GM18502 (cell line): ENCODE data around the gene TBC1D22A.

Experiments used
- ATAC-seq: cut with Tn5 transposase; IDR thresholded peaks from one replicate; pipeline ENCODE4 v1.9.1; 2021; ENCODE audit warnings: mild to moderate bottlenecking; ENCODE audit not compliant: unreplicated experiment, poor library complexity

The TBC1D22A gene

GRCh38 chr22:47206164-47206563 is 443.7 kb downstream of the TBC1D22A start:
- ATAC-seq = no peak

- ATAC-seq = no peak
These were observed 444.3 kb downstream of the TBC1D22A start for GRCh38 chr22:47206666-47207218.

GRCh38 chr22:47207387-47207786 is 444.9 kb downstream of the TBC1D22A start:
- no peak for ATAC-seq

DNA sequence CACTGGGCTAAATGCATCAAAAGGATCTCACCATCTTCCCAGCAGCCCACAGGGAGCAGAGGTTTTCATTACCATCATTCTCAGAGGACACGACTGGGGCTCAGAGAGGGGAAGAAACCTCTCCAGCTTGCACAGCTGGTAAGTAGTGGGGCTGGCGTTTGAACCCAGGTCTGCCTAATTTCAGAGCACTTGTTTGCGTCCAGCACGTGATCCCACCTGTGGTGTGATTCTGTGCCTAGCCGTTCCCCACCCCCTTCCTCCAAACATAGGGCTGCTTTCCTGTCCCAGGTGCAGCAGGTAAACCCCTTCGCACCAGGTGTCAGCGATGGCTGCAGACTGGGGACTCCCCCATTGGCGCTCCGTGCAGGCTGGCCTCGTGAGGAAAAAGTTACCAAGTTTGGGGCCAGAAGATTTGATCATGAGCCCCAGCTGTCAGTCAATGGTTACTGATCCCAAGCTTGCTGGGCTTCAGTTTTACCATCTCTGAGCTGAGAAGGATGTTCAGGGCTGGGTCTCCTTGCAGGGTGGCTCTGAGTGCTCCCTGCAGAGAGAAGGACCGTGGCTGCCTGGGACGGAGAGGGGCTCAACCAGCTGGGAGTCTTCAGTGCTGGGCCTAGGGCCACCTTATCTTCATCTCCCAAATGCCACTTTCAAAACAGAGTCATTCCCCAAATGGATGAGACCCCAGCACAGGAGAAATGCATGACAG is 445.6 kb downstream of the TBC1D22A start:
- no peak for ATAC-seq

DNA sequence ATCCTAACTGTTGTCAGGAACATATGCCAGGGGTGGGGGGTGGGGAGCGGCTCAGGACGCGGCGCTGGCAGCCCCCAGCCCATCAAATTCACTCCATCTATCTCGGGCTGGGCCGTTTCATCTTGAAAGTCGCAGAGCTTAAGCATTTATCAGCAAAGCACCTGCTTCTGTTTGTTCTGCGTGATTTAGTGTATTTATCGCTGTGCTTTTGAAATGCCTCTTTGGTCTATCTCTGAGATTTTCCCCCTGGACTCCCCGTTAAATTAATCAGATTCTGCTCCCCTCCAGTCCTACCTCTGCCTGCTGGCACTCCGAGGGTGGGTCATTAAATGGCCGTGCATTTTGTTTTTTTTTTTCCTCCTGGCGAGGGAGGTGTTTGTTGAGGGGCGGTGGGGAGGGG is 446.2 kb downstream of the TBC1D22A start:
- no peak for ATAC-seq

DNA sequence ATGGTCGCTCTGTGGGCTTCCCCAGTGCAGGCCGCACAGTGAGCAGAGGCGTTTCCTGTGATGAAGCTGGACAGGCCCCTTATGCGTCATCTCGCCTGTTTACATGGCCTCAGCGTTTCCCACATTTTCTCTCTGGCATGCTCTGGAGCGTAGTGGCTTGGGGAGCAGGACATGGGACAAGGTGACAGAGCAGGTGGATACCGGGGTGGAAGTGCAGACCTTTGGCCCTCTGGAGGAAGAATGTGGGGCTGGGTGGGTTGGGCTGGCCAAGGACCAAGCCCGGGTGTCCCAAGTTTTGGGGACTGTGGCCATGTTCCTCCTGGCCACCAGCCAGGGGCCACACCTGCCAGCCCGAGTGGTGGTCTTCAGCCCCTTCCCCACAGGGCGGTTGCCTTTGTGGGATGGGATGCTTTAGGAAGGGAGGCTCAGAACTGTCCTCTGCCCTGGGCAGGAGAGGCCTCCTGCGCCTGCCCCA is 446.6 kb downstream of the TBC1D22A start:
- no peak for ATAC-seq

DNA sequence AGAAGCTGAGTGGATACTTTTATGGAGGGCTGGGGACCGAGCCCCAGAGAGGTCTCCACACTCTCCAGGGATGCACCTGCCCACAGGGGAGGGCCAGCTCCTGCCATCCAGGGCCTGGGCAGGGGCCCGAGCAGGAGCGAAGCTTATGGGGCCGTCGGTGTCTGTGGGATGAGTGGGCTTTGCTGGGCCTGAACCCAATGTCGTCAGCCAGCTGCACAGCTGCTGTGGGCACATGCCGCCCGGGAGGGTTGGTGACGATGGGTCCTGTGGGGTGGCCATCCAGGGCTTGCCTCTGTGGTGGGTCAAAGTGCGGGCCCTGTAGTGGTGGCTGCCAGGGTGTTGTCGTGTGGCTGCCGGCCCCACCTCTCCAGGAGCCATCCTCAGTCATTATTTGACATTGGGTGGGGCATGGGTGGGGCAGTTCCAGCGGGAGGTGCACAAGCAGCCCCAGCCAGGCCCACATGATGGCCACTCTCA is 447.1 kb downstream of the TBC1D22A start:
- ATAC-seq = no peak

DNA sequence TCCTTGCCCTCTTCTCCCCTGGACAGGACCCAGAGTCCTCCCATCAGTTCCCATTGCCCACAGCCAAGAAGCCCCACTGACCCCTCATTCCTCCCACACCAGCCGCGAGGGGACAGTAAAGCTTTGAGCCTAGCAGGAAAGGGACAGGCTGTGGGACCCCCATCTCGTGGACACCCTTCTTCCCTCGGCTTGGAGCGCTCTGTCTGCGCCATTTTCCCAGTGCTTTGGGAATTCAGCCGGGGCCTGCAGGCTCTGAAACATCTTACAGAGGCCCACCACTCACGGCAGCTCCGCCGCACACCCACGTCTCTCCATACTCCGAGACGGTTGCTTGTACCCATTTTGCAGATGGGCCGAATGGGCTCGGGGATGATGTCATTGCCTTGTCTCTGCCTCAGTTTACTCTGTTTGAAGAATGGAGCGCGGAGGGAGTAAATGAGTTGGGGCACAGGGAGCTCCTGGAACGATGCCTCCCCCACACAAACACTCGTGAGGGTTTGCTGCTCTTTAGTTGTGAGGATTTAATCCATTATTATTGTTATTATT is 447.7 kb downstream of the TBC1D22A start:
- no peak for ATAC-seq

GRCh38 chr22:47210686-47211085 is 448.2 kb downstream of the TBC1D22A start:
- ATAC-seq = no peak

DNA sequence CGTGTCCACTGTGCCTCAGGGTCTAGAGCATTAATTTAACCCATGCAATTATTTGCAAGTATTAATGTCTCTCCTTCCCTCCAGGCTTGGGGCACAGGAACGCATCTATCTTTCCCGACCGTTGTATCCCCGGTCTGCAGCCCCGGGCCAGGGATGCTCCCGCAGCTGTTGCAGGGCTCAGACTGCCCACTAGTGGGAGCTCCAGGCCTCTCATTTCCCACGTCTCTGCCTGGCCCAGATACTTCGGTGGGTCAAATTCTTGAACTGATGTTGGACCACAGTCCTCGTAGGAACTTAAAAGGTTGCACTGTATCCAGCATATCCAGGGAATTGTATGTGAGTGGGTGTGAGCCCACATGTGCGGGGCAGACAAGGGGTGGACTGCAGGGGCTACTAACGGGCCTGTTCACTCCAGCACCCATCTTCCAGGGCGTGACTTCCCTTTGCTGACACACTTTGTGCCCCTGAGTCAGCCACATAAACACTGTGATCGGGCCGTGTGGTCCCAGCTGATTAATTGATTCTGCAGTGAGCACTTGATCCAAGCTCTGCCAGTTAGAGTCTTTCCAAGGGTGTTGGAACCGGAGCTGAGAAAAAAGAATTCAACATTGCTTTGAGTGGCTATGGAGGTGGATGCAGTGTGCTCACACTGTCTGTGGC is 451.3 kb downstream of the TBC1D22A start:
- no peak for ATAC-seq

DNA sequence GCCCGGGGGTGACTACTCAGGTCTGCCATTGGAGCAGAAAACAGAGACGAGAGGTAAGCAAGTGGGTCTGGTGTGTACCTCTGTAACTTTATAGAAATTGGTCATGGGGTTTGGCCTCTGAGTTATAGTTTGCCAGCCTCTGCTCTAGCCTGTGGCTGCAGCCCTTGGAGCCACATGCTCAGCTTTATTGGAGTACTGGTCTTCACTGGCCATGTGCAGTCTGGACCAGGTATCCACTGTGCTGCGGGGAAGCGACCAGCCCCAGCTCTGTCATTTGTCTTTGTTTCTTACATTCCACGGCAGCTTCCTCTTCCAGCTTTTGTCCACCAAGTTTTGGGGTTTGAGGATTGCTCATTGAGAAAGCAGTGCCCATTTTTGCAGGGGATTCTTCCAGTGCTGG is 453.4 kb downstream of the TBC1D22A start:
- no peak for ATAC-seq

DNA sequence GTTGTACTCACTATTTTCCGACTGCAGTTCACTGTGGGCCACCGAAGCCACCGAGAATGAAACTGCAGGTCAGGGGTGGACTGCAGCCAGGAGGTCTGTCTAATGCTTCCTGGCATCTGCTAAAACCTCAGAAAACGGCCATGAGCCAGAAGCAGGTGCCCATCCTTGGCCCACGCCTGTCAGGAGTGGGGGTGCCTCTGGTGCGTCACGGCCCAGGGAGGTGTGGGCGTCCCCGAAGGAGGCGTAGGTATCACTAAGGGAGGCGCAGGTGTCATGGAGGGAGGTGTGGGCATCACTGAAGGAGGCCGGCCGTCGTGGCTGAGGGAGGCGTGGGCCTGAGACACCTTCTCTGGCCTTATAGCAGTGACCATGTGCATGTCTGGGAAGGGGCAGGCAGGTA is 456.2 kb downstream of the TBC1D22A start:
- no peak for ATAC-seq

- ATAC-seq = no peak
These were observed 457.3 kb downstream of the TBC1D22A start for GRCh38 chr22:47219789-47220188.

GRCh38 chr22:47220752-47221151 is 458.3 kb downstream of the TBC1D22A start:
- ATAC-seq = no peak

- no peak for ATAC-seq
These were observed 459.6 kb downstream of the TBC1D22A start for GRCh38 chr22:47221840-47222615.
